Cardiac fibroblast (primary cell): ENCODE data around the gene FSHR.

Experiments used
- DNase-seq, 2 donors: peaks; one replicate each; pipeline versions ENCODE4 v3.0.0 to v3.0.0-alpha.2; 2010; ENCODE audit warnings: low read depth in 2 of 2
- H3K4me3 ChIP-seq, 2 donors: replicated peaks in 1 of 2; 1 replicate in 1 of 2; 2 replicates in 1 of 2; pipeline ENCODE4 v1.5.1; 2011; ENCODE audit warnings: low read depth in 2 of 2, low read length in 2 of 2, mild to moderate bottlenecking in 2 of 2, moderate library complexity in 1 of 2
- TF ChIP-seq, protein P1 (sequence below): IDR thresholded peaks from one replicate; pipeline ENCODE4 v1.5.1; 2011; ENCODE audit warnings: low read depth, mild to moderate bottlenecking, low read length, inconsistent platforms

The FSHR gene

GRCh38 chr2:49122107-49122506, 32.2 kb downstream of the FSHR start:
- no peak for DNase-seq
- no peak overlapping the region for H3K4me3 ChIP-seq
- TF ChIP-seq, protein P1, sequence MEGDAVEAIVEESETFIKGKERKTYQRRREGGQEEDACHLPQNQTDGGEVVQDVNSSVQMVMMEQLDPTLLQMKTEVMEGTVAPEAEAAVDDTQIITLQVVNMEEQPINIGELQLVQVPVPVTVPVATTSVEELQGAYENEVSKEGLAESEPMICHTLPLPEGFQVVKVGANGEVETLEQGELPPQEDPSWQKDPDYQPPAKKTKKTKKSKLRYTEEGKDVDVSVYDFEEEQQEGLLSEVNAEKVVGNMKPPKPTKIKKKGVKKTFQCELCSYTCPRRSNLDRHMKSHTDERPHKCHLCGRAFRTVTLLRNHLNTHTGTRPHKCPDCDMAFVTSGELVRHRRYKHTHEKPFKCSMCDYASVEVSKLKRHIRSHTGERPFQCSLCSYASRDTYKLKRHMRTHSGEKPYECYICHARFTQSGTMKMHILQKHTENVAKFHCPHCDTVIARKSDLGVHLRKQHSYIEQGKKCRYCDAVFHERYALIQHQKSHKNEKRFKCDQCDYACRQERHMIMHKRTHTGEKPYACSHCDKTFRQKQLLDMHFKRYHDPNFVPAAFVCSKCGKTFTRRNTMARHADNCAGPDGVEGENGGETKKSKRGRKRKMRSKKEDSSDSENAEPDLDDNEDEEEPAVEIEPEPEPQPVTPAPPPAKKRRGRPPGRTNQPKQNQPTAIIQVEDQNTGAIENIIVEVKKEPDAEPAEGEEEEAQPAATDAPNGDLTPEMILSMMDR: no peak

- no peak overlapping the region for H3K4me3 ChIP-seq
- no peak for DNase-seq
- TF ChIP-seq, protein P1: no peak
Measured at GRCh38 chr2:49113046-49113445, 41.3 kb downstream of the FSHR start.

DNA sequence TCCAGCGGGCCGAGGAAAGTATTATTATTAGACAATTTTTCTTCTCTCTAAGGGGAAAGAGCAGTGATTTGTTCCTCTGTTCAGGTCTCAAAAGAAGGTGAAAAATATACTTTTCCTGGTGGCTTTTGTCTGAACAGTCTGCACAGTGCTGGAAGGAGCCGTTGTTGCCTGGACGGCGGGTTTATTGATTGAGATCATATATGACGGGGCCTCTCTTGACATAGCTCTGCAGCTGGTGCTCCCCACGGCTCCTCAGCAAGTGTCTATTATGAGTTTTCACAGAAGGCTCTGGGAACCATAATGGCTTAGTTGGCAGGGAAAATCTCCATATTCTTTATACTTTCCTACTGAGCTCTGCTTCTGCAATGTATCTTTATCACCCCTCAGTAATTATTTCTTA, 42.9 kb downstream of the FSHR start:
- TF ChIP-seq, protein P1: no peak
- DNase-seq: no peak
- no peak overlapping the region for H3K4me3 ChIP-seq

DNA sequence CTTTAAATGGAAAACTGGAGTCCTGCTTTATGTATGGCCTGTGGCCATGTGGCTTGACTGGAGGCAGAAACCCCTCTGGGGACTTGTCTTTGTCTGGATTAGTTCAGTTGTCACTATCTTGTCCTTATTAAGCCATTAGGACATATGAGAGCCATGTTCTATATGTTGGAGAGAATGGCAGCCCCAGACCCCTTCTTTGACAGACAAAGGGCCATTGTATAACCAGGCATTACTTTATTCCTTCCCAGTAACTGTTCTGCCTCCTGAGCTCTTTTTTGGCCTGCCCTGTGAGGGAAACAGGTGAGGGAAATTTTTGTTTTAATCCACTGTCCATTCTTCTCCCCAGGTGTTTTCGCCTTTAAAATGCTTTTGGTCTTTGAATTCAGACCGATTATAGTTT, 43.3 kb downstream of the FSHR start:
- DNase-seq: no peak
- no peak overlapping the region for H3K4me3 ChIP-seq
- TF ChIP-seq, protein P1: no peak

- no peak for DNase-seq
- TF ChIP-seq, protein P1: no peak
- H3K4me3 ChIP-seq: no peak overlapping the region
Measured at GRCh38 chr2:49110571-49110970, 43.7 kb downstream of the FSHR start.

GRCh38 chr2:49108851-49109250, 45.5 kb downstream of the FSHR start:
- TF ChIP-seq, protein P1: no peak

DNA sequence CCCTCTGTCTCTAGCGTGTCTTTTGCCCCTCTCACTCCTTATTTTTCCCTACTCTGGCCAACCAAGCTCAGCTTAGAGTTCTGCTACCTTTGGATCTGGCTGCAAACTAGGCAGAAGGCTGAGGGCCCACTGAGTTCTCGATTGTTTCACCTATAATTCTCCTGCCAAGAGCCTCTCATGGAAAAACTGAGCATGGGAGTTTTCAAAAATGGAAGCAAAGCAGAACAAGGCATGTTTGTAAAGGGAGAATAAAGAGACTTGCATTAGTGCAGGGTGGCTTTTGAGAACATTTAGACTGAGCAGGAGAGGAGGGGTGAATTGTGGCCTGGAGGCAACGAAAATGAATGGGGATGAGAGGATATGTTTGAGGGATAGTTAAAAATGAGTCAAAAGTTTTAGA, 45.9 kb downstream of the FSHR start:
- TF ChIP-seq, protein P1: no peak
- no peak overlapping the region for H3K4me3 ChIP-seq
- DNase-seq: no peak

More at GRCh38 chr2:49108851-49109250, 45.5 kb downstream of the FSHR start:
- DNase-seq: no peak
- no peak overlapping the region for H3K4me3 ChIP-seq
